Ramos (cell line): ENCODE results near the gene KLF14.
"Not testable (repeated sequence)": the region's sequence is repeated elsewhere in the genome, so short reads cannot be mapped to it uniquely, and the experiment has no call there.

Experiments used
- in situ Hi-C: fragments of 300-500 bp; cut with MboI; formaldehyde crosslinking; loops from one replicate; pipeline ENCODE4 v1.14.3; 2022; ENCODE audit warnings: low sequenced_read_pairs; ENCODE audit not compliant: unreplicated experiment

Gene KLF14

GRCh38 chr7:130721486-130722277 lies 12.3 kb downstream of the KLF14 start:
- in situ Hi-C loops, result no loop called here

GRCh38 chr7:130719541-130719940 lies 14.5 kb downstream of the KLF14 start:
- in situ Hi-C loops, result no loop called here

GRCh38 chr7:130712416-130712815 lies 21.6 kb downstream of the KLF14 start:
- in situ Hi-C loops, result no loop called here

- in situ Hi-C loops, result no loop called here
Observed at GRCh38 chr7:130708766-130709165, 25.2 kb downstream of the KLF14 start.

GRCh38 chr7:130708001-130708400 lies 26.0 kb downstream of the KLF14 start:
- in situ Hi-C loops, result no loop called here

GRCh38 chr7:130703851-130704250 lies 30.2 kb downstream of the KLF14 start:
- in situ Hi-C loops, result no loop called here

GRCh38 chr7:130701650-130702049 lies 32.4 kb downstream of the KLF14 start:
- in situ Hi-C loops, result no loop called here

GRCh38 chr7:130700760-130701159 lies 33.2 kb downstream of the KLF14 start:
- in situ Hi-C loops, result no loop called here

- in situ Hi-C loops, result no loop called here
Observed at GRCh38 chr7:130699686-130700085, 34.3 kb downstream of the KLF14 start.

- in situ Hi-C loops, result no loop called here
Observed at GRCh38 chr7:130697820-130698219, 36.2 kb downstream of the KLF14 start.

- in situ Hi-C loops, result no loop called here
Observed at GRCh38 chr7:130695840-130696239, 38.2 kb downstream of the KLF14 start.

GRCh38 chr7:130692396-130692795 lies 41.6 kb downstream of the KLF14 start:
- in situ Hi-C loops, result not testable (repeated sequence)

GRCh38 chr7:130689683-130690082 lies 44.3 kb downstream of the KLF14 start:
- in situ Hi-C loops, result no loop called here

GRCh38 chr7:130683026-130683425 lies 51.0 kb downstream of the KLF14 start:
- in situ Hi-C loops, result no loop called here
